HG02623 (cell line): ENCODE measurements around the gene TM7SF2.
"Not testable (repeated sequence)": the region's sequence is repeated elsewhere in the genome, so short reads cannot be mapped to it uniquely, and the experiment has no call there.

Experiments
- ATAC-seq: cut with Tn5 transposase; IDR thresholded peaks from one replicate; pipeline ENCODE4 v1.9.1; 2021; ENCODE audit warnings: moderate library complexity; ENCODE audit not compliant: unreplicated experiment

TM7SF2 gene

DNA sequence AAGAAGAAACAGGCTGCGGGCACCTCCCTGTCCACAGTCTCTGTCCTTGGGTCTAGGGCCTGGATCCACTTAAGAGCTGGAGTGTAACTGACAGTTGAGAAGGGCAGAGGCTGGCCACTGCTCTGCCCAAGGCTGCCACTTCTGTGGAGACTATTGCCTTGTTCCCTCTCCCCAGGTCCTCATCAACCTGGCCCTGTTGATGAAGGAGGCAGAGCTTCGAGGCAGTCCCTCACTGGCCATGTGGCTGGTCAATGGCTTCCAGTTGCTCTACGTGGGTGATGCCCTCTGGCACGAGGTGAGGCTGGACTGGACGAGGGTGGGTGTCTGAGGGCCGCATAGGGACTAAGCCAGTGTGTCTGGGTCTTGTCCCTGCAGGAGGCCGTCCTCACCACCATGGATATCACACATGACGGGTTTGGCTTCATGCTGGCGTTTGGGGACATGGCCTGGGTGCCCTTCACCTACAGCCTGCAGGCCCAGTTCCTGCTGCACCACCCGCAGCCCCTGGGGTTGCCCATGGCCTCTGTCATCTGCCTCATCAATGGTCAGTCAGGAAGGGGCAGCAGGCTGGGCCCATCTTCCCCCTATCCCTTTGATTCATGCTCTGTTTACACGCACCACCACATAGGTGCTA lies 3.0 kb downstream of the TM7SF2 start:
- no peak for ATAC-seq

- ATAC-seq: no peak
Observed at GRCh38 chr11:65115361-65116082, 3.9 kb downstream of the TM7SF2 start.

GRCh38 chr11:65116370-65117205 lies 4.9 kb downstream of the TM7SF2 start:
- no peak for ATAC-seq

GRCh38 chr11:65117206-65118096 lies 5.8 kb downstream of the TM7SF2 start, which contains the start of gene ZNHIT2:
TSS of gene ZNHIT2 (minus strand) at chr11:65117701. CDS start at chr11:65117653, 48 bp downstream.
- peak; percentile 60 for ATAC-seq

- ATAC-seq: no peak
Observed at GRCh38 chr11:65118097-65118837, 6.6 kb downstream of the TM7SF2 start.

GRCh38 chr11:65118891-65119669 lies 7.4 kb downstream of the TM7SF2 start:
- not testable (repeated sequence) for ATAC-seq

DNA sequence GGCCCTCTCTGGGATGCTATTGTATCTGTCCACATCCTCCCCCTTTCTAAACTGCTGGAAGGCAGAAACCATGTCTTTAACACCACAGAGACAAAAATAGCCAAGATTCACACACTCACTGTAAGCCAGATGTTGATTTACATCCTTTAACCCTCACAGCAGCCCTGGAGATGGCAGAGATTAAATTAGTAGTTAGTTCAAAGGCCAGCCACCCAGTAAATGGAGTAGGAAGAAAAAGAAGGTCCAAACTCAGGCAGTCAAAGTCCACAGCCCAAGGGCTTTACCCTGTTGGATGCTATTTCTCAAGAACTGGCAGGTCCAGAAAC lies 8.0 kb downstream of the TM7SF2 start:
- no peak for ATAC-seq

DNA sequence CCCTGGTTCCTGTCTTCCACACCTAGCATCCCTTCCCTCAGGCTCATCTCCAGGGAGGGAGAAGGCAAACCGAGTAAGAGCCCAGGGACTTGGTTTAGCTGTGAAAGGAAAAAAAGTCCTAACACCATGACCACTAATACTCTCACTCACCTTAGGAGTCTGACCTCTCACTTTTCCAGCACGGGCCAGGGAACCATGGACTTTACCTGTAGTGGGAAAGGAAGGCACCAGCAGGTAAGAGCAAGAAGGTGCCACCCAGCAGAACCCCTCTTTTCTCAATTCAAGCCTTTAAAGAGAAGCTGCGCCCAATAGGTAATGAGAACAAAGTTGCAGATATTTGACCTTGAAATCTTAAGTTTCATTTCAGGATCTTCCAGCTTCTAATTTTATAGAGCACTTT lies 9.2 kb downstream of the TM7SF2 start:
- no peak for ATAC-seq

DNA sequence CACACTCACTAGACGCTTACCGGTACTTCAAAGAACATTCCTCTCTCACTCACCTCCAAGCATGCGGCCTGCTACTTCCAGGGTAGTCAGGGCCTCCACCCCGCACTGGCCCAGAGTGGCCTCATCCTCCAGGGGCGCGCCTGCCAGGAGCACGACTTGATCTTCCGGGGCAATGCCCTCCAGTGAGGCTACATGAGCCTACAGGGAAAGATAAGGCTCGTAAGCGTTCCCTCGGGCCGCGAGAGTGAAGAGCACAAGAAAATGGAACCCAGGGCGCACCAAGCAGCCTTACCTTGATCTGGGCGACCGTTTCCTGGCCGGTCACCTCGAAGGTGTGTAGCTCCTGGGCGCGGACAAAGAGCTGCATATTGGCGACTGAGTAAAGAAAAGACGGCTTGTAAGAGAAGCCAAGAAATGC lies 9.8 kb downstream of the TM7SF2 start:
- ATAC-seq: no peak

GRCh38 chr11:65121865-65122696 lies 10.4 kb downstream of the TM7SF2 start, which contains the start of the genes FAU and MRPL49:
TSS of gene FAU (minus strand) at chr11:65122134. CDS start at chr11:65121813, 321 bp downstream.
TSS of gene MRPL49 (plus strand) at chr11:65122321. CDS start at chr11:65122347, 26 bp downstream.
- peak; percentile 70 for ATAC-seq

DNA sequence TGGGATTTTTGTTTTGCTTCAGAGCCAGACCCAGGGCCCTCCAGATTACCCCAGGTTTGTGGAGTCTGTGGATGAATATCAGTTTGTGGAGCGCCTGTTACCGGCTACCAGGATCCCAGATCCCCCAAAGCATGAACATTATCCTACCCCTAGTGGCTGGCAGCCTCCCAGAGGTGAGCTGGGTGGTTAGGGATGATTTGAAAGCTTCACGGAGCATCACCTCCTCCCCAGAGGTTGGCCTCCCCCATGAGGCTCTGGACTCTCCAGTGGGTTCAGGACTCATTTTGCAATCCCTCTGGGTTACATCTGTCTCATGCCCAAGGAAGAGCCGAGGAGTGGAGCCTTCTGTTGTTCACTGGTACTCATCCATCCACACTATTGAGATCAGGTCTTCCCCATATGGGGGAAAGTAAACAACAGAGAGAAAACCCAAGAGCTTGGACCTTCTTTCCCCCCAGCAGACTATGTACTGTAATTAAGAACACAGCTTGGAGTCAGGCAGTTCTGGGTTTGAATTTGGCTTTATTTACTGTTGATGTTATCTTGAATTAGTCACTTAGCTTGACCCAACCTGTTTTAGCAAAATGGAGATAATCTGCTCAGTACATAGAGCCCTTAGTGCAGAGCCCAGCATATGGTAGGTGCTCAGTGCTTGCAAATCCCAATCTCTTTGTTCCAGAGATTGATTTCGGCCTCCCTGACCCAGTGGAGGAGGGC lies 13.0 kb downstream of the TM7SF2 start:
- ATAC-seq: no peak

DNA sequence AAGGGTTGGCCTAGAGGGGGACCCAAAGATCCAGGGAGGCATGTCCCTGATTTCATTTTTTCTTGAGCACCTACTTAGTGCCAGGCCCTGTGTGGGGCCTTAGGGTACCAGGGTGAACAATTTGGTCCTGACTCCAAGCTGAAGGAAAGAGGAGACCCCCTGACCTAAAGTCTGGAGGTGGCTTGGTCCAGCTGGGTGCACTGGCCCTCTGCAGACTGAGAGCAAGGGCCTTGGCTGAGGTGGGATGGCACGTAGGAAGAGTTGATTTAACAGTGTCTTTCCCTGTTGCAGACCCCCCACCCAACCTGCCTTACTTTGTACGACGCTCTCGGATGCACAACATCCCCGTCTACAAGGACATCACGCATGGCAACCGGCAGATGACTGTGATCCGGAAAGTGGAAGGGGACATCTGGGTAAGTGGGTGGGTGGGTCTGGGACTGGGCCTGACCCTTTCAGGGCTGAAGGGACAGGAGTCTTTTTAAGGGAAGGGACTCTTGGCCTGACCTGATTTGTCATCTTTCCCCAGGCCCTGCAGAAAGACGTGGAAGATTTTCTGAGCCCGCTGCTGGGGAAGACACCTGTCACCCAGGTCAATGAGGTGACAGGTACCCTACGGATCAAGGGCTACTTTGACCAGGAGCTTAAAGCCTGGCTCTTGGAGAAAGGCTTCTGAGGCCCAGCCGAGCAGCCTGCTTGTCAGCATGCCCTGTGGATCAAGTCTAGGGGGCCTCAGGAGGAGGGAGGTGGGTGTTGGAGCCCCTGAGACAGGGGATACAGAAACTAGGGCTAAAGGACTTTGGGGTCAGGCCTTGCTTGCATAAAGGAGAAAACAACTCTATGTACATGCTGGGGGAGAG lies 13.8 kb downstream of the TM7SF2 start:
- no peak for ATAC-seq

- ATAC-seq: no peak
Observed at GRCh38 chr11:65126624-65127274, 15.1 kb downstream of the TM7SF2 start.

DNA sequence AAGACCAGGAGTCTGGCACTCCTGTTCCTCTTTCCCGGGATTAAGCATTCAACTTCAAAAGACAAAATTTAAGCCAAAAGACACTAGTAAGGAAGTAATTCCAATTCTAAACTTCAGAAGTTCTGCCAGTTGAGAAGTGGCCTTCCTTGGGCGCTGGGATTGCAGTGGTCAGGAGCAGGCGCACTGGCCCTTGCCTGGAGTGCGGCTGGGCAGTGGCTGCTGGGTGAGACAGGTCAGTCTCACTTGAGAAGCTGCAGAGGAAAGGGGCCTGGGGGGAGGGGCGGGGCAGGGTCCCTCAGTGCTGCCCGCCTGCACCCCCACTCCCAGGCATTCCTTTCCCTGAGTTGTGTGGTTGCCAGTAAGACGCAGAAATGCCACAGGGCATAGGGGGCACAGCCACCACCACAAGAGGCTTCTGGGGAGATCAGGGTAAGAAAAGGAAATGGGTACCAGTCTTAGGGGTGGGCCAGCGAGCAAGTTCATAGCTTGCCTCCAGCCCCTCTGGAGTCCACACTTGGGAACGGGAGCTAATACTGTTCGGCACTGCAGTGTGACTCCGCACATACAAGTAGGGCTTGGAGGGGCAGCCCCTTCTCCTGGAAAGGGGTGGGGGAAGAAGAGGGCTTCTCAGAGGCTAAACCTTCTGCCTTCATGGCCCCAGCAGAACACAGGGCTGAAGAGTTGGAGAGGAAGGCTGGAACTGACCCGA lies 16.0 kb downstream of the TM7SF2 start:
- no peak for ATAC-seq
